Measurements from ENCODE around the gene KLK12.

Gene KLK12

DNA sequence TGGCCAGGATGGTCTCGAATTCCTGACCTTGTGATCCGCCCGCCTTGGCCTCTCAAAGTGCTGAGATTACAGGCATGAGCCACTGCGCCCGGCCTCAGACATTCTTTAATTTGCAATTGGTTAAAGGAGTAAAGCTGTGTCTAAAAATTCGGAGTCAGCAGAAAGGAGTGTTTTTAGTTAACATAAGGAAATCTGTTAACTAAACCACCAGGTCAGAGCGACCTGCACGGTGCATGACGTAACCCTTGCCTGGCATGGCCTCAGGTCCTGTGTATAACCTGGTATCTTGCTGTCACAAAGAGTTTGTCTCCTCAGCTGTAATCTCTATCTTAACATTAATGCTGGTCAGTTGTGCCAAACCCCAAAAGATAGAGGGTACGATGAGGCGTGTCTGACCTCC, 9.5 kb upstream of the KLK12 start:
- DNase-seq, result no peak

DNA sequence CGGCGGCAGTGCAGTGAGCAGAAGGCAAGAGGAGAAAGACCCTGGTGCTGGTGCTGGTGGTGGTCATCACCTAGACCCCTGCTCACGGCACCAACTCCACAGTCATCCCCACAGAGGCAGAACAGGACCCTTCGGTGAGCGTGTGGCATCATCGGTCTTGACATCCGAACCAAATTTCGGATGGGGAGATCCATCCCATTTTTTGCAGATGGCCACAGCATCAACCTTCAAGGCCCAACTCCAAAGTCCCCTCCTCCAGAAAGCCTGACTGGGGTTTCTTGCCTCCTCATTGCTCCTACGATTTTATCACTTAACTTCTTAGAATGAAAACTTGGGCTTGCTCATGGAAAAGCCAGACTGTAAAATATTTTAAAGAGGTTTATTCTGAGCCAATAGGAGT, 8.7 kb upstream of the KLK12 start:
- no peak for DNase-seq

DNA sequence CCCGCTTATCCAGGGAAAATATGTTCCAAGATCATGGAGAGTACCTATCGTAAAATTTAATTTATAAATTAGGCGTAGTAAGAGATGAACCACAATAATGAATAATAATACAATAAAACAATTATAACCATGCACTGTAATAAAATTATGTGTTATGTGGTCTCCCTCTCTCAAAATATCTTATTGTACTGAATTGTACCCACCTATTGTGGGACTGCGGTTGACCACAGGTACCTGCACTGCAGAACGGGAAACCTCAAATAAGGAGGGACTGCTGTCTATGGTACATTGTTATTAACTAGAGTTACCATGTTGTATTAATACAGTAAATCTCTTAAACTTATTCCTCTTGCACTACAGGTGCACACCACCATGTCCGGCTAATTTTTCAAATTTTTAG, 5.3 kb upstream of the KLK12 start:
- DNase-seq, result no peak

GRCh38 chr19:51036519-51036918, 1.7 kb upstream of the KLK12 start:
- DNase-seq, result no peak

- no peak for DNase-seq
Measured at GRCh38 chr19:51031880-51032225, 2.9 kb downstream of the KLK12 start.

GRCh38 chr19:51031220-51031879, 3.5 kb downstream of the KLK12 start:
- no peak for DNase-seq

DNA sequence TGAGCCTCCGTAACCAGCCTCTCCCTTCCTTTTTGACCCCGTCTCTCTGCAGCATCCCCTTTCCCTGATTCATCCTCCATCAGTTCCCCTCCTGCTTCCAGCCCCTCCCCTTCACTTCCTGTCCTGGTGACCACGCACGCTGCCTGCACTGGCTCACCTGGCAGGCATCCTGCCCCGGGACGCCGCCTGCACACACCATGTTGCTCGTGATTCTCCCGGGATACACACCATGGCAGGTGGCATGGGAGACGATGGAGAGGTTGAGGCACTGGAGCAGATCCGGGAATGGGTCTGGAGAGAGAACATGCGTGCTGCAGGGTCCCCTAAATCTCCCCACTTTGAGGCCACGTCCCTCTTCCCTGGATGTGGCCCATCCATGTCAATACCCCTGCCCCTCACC, 4.2 kb downstream of the KLK12 start:
- DNase-seq, result no peak

- peak; percentile 77 for DNase-seq
Measured at GRCh38 chr19:51029718-51030117, 5.1 kb downstream of the KLK12 start.

- no peak for DNase-seq
Measured at GRCh38 chr19:51027873-51028272, 6.9 kb downstream of the KLK12 start.

DNA sequence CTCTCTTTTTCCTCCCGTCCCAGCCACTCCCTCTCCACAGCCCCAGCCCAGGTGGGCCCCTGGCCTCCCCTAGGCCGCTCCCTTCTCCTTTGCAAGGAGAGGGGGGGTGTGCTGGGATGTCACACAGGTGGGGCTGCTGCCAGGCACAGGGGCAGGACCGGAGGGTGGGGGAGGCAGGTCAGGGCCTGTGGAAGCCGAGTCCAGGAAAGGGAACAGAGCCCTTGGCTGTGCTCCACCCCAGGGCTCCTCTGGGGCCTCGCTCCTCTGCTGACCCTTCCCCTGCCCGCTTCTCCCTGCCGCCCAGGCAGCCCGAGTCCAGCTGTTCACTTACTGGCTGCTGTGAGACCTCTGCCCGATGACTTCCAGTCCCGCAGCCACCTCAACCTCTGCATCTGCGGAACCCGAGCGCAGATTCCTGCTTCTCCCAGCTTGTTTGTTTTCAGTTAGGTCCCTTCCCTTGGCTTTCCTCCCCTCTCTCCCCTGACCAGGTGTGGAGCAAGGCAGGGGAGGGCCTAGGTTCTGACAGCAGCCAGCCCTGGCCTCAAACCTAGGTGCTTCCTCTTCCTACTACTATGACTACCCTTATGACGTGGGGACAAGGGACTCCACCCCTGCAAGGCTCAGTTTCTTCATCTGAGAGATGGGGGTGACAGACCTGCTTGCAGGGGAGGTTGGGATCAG, 7.5 kb downstream of the KLK12 start:
- DNase-seq, result peak; percentile 56

DNA sequence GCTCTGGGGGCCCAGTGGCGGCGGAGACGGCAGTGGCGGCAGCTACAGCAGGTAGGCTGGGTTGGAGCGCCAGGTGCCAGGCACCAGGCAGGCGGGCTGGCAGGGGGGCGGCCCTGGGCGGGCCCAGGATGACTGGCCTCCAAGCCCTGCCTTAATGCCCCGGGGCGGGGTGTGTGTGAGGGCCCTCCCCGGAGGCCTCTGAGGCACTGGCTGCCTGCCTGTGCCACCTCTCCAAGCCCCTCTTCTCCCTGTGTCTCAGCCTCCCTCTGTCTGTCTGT, 8.3 kb downstream of the KLK12 start, which contains the start of gene KLK11:
Gene KLK11, minus strand, starts transcription at position 63 of the 278 bp plus-strand sequence. CDS start 985 bp downstream, outside the sequence.
- DNase-seq, result peak; percentile 91

DNA sequence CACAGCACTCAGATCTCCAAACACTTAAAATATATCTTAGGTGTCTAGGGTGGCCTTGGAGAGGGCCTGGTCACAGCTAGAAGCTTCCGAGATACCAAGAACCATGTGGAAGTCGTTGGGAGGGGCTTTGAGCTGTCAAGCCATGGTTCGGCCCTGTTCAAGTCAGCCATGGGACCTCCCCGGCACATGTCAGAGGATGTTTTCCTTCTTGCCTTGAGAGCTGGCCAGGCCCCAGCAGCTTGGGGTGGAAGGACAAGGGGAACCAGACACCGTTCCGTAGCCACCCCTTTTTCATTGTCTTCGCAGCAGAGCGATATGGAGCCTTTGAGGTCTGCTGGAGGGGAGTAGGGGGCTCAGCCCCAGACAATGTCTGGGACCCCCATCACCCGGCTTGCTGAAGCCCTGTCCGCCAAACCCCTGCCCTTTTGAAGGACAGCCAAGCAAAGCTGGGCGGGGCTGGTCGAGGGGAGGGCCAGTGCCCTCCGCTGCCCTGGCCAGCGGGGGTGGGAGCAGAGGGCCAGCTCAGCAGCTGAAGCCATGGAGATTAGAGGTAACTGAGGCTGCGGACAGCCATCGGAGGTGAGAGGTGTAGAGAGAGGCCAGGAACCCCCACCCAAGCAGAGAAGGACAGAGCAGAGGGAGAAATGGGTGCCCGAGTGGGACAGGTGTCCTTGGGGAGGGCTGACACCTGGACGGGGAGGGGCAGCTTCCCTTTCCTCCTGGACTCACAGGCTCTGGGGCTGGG, 8.8 kb downstream of the KLK12 start:
- peak; percentile 72 for DNase-seq

DNA sequence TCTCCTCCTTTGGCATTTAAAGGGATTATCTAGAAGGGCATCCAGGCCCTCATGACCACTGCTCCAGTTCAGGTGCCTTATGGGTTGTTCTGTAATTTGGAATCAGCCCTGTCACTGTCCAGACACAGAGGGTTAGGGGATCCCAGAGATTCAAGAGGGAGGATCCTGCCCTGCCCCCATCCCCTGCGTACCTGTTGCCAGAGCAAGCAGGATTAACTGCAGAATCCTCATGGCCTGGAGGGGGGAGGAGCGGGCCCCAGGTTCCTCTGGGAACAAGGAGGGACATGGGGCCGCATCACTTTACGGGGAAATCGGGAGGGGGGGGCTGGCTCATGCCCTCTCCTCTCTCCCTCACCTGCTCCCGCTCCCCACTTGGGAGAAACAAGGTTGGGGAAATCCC, 9.4 kb downstream of the KLK12 start:
- peak; percentile 73 for DNase-seq

DNA sequence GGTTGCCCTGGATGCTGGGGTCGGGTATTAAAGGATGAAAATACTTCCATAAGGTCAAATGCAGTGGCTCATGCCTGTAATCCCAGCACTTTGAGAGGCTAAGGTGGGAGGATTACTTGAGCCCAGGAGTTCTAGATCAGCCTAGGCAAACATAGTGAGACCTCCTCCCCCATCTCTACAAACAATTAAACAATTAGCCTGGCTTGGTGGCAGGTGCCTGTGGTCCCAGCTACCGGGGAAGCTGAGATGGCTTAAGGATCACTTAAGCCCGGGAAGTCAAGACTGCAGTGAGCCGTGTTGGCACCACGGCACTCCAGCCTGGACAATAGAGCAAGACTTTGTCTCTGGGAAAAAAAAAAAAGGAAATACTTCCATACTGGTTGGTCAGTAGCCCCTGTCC, 9.9 kb downstream of the KLK12 start:
- peak; percentile 90 for DNase-seq

DNA sequence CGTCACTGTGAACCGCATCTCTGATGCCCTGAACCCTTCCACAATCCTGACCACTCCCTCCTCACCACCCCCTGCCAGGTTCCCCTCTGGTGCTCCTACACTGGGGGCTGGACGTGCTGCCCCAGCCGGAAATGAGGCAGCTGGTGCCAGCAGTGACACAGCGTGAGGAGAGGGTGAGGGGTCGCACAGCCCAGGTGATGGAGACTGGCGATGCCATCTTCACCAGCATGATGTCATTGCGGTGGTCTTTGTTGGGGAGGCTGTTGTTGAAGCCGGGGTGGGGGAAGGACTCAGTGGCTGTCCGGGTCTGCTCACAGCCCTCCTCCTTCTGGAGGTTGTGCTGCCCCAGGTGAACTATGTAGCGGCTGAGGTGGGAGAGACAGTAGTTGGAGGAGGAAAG, 10.9 kb downstream of the KLK12 start:
- no peak for DNase-seq

DNA sequence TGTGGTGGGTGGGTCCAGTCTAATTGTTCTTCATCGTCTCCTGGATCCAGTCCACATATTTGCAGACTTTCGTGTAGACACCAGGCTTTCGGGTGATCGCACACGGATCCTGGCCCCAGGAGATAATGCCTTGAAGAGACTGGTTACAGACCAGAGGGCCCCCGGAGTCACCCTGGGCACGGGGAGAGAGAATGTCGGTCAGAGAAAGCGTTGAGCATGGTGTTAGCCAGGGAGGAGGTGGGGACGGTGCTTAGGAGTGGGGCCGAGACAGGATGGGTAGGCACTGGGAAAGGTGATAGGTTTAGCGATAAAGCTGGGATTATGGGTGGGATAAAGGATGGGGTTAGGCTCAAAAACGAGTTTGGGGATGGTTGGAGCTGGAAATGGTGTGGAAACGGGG, 12.3 kb downstream of the KLK12 start:
- DNase-seq, result no peak

DNA sequence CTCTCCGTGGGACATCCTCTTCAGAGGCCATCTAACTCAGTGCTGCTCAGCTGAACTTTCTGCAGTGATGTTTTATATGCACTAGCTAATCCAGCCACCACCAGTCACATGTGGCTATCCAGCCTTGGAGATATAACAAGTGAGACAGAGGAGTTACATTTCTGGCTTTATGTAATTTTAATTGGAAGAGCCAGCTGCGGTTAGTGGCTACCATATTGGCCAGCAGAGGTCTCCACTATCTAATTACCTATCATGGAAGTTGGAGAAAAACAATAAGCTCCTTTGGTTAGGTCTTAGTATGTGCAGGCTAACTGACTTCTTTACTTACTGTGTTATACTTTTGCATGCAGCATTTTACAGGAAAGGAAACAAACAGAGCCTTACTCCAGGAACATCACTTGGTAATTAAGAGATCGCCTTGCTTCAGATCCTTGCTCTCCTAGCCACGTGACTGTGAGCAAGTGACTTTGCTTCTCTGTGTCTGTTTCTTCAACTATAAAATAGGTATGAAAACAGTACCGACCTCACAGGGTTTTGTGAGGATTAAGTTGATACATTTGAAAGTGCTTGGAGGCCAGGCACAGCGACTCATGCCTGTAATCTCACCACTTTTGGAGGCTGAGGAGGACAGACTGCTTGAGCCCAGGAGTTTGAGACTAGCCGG, 13.7 kb downstream of the KLK12 start:
- peak; percentile 61 for DNase-seq

GRCh38 chr19:51019544-51019925, 15.3 kb downstream of the KLK12 start, which contains the start of gene KLK10:
Gene KLK10 (minus strand): TSS chr19:51019709. CDS start chr19:51019130, 579 bp downstream.
- no peak for DNase-seq

DNA sequence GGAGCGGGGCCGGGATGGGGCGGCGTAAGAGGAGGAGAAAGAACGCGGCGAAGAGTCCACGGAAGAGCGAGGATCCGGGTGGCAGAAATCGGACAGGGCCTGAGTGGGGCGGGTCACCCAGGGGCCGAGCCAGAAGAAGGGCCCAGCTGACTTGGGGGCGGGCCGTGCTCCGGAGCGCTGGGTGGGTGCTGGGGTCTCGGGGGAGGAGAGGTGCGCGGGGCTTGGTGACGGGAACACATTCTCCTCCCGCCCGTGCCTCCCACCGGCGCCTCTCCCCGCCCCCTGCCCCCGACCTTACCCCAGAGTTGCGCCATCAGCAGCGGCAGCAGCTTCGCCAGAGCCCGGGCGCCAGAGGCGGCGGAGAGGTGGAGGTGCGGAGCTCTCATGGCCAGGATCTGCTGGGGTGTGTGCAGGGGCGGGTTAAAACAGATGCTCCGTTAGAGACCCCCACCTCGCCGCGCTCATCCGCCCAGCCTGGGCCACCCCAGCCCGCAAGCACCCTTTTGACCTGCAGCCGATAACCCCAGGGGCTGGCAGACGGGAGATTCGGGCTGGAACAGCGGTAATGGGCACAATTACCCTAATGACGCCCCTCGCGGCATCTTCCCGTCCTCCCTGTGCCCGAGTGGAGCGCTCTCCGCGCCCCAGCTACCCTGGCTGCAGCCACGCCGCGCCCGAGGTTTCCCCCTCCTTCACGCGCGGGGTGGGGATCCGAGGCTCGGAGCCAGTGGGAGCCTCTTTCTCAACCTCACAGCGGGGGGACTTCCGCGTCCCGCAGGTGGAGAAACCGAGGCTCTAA, 15.9 kb downstream of the KLK12 start:
- DNase-seq, result no peak

- DNase-seq, result peak; percentile 65
Measured at GRCh38 chr19:51016798-51017683, 17.8 kb downstream of the KLK12 start.

GRCh38 chr19:51015691-51016267, 19.0 kb downstream of the KLK12 start:
- no peak for DNase-seq

Measured in NCI-H2029 (cell line).